ENCODE measurements around the gene SLIT3.

The SLIT3 gene

GRCh38 chr5:168908207-168908606, 392.7 kb downstream of the SLIT3 start:
- Histone ChIP-seq H3K9ac (ENCODE audit: low read length in 2 of 2) (no peak overlapping the region), H3K4me1 (ENCODE audit: control insufficient read depth, insufficient read depth, low read length) (no peaks in the 10 kb centered on the region), H3K9me3 (ENCODE audit: control insufficient read depth in 2 of 2, low read length in 2 of 2) (no peaks in the 10 kb centered on the region), H3K4me3 (ENCODE audit: low read length in 2 of 2) (no peak overlapping the region), H3K27ac (ENCODE audit: low read length) (no peak overlapping the region), H3K27me3 (ENCODE audit: control insufficient read depth in 1 of 2, insufficient read depth in 2 of 2, low read length in 2 of 2) (no peaks in the 10 kb centered on the region), H3K36me3 (ENCODE audit: control insufficient read depth in 2 of 2, insufficient read depth in 2 of 2, low read length in 2 of 2) (no peaks in the 10 kb centered on the region)

- Histone ChIP-seq H3K4me3 (ENCODE audit: low read length in 2 of 2) (no peak overlapping the region), H3K4me1 (ENCODE audit: control insufficient read depth, insufficient read depth, low read length) (no peaks in the 10 kb centered on the region), H3K9ac (ENCODE audit: low read length in 2 of 2) (no peak overlapping the region), H3K27ac (ENCODE audit: low read length) (no peak overlapping the region), H3K36me3 (ENCODE audit: control insufficient read depth in 2 of 2, insufficient read depth in 2 of 2, low read length in 2 of 2) (no peaks in the 10 kb centered on the region), H3K9me3 (ENCODE audit: control insufficient read depth in 2 of 2, low read length in 2 of 2) (no peaks in the 10 kb centered on the region), H3K27me3 (ENCODE audit: control insufficient read depth in 1 of 2, insufficient read depth in 2 of 2, low read length in 2 of 2) (no peaks in the 10 kb centered on the region)
These were observed 397.9 kb downstream of the SLIT3 start for GRCh38 chr5:168903061-168903460.

GRCh38 chr5:168899673-168900072, 401.3 kb downstream of the SLIT3 start:
- H3K27me3 ChIP-seq (ENCODE audit: control insufficient read depth in 1 of 2, insufficient read depth in 2 of 2, low read length in 2 of 2), result no peaks in the 10 kb centered on the region
- H3K36me3 ChIP-seq (ENCODE audit: control insufficient read depth in 2 of 2, insufficient read depth in 2 of 2, low read length in 2 of 2), result no peaks in the 10 kb centered on the region
- H3K9ac ChIP-seq (ENCODE audit: low read length in 2 of 2), result no peak overlapping the region
- H3K9me3 ChIP-seq (ENCODE audit: control insufficient read depth in 2 of 2, low read length in 2 of 2), result no peaks in the 10 kb centered on the region
- no peak overlapping the region for H3K27ac ChIP-seq (ENCODE audit: low read length)
- H3K4me1 ChIP-seq (ENCODE audit: control insufficient read depth, insufficient read depth, low read length), result no peaks in the 10 kb centered on the region
- H3K4me3 ChIP-seq (ENCODE audit: low read length in 2 of 2), result no peak overlapping the region

- H3K9ac ChIP-seq (ENCODE audit: low read length in 2 of 2), result no peak overlapping the region
- no peaks in the 10 kb centered on the region for H3K9me3 ChIP-seq (ENCODE audit: control insufficient read depth in 2 of 2, low read length in 2 of 2)
- H3K27me3 ChIP-seq (ENCODE audit: control insufficient read depth in 1 of 2, insufficient read depth in 2 of 2, low read length in 2 of 2), result no peaks in the 10 kb centered on the region
- no peak overlapping the region for H3K4me3 ChIP-seq (ENCODE audit: low read length in 2 of 2)
- no peaks in the 10 kb centered on the region for H3K36me3 ChIP-seq (ENCODE audit: control insufficient read depth in 2 of 2, insufficient read depth in 2 of 2, low read length in 2 of 2)
- no peaks in the 10 kb centered on the region for H3K4me1 ChIP-seq (ENCODE audit: control insufficient read depth, insufficient read depth, low read length)
- H3K27ac ChIP-seq (ENCODE audit: low read length), result no peak overlapping the region
These were observed 401.7 kb downstream of the SLIT3 start for GRCh38 chr5:168899264-168899663.

GRCh38 chr5:168898247-168898911, 402.6 kb downstream of the SLIT3 start:
- Histone ChIP-seq H3K27ac (ENCODE audit: low read length) (no peak overlapping the region), H3K27me3 (ENCODE audit: control insufficient read depth in 1 of 2, insufficient read depth in 2 of 2, low read length in 2 of 2) (no peaks in the 10 kb centered on the region), H3K4me1 (ENCODE audit: control insufficient read depth, insufficient read depth, low read length) (no peaks in the 10 kb centered on the region), H3K4me3 (ENCODE audit: low read length in 2 of 2) (no peak overlapping the region), H3K9ac (ENCODE audit: low read length in 2 of 2) (no peak overlapping the region), H3K36me3 (ENCODE audit: control insufficient read depth in 2 of 2, insufficient read depth in 2 of 2, low read length in 2 of 2) (no peaks in the 10 kb centered on the region), H3K9me3 (ENCODE audit: control insufficient read depth in 2 of 2, low read length in 2 of 2) (no peaks in the 10 kb centered on the region)

- H3K9me3 ChIP-seq (ENCODE audit: control insufficient read depth in 2 of 2, low read length in 2 of 2), result no peaks in the 10 kb centered on the region
- no peak overlapping the region for H3K27ac ChIP-seq (ENCODE audit: low read length)
- no peak overlapping the region for H3K9ac ChIP-seq (ENCODE audit: low read length in 2 of 2)
- no peak overlapping the region for H3K4me3 ChIP-seq (ENCODE audit: low read length in 2 of 2)
- H3K36me3 ChIP-seq (ENCODE audit: control insufficient read depth in 2 of 2, insufficient read depth in 2 of 2, low read length in 2 of 2), result no peaks in the 10 kb centered on the region
- no peaks in the 10 kb centered on the region for H3K4me1 ChIP-seq (ENCODE audit: control insufficient read depth, insufficient read depth, low read length)
- H3K27me3 ChIP-seq (ENCODE audit: control insufficient read depth in 1 of 2, insufficient read depth in 2 of 2, low read length in 2 of 2), result no peaks in the 10 kb centered on the region
These were observed 403.4 kb downstream of the SLIT3 start for GRCh38 chr5:168897387-168898122.

- Histone ChIP-seq H3K4me3 (ENCODE audit: low read length in 2 of 2) (no peak overlapping the region), H3K9me3 (ENCODE audit: control insufficient read depth in 2 of 2, low read length in 2 of 2) (no peaks in the 10 kb centered on the region), H3K27ac (ENCODE audit: low read length) (no peak overlapping the region)
These were observed 405.5 kb downstream of the SLIT3 start for GRCh38 chr5:168895295-168896071.

GRCh38 chr5:168893283-168893682, 407.7 kb downstream of the SLIT3 start:
- H3K4me1 ChIP-seq (ENCODE audit: control insufficient read depth, insufficient read depth, low read length), result no peaks in the 10 kb centered on the region
- no peak overlapping the region for H3K9ac ChIP-seq (ENCODE audit: low read length in 2 of 2)
- H3K4me3 ChIP-seq (ENCODE audit: low read length in 2 of 2), result no peak overlapping the region
- no peaks in the 10 kb centered on the region for H3K36me3 ChIP-seq (ENCODE audit: control insufficient read depth in 2 of 2, insufficient read depth in 2 of 2, low read length in 2 of 2)
- no peak overlapping the region for H3K27ac ChIP-seq (ENCODE audit: low read length)
- H3K9me3 ChIP-seq (ENCODE audit: control insufficient read depth in 2 of 2, low read length in 2 of 2), result no peaks in the 10 kb centered on the region
- H3K27me3 ChIP-seq (ENCODE audit: control insufficient read depth in 1 of 2, insufficient read depth in 2 of 2, low read length in 2 of 2), result no peaks in the 10 kb centered on the region

More at GRCh38 chr5:168895295-168896071, 405.5 kb downstream of the SLIT3 start:
- Histone ChIP-seq H3K9ac (ENCODE audit: low read length in 2 of 2) (no peak overlapping the region), H3K27me3 (ENCODE audit: control insufficient read depth in 1 of 2, insufficient read depth in 2 of 2, low read length in 2 of 2) (no peaks in the 10 kb centered on the region), H3K4me1 (ENCODE audit: control insufficient read depth, insufficient read depth, low read length) (no peaks in the 10 kb centered on the region), H3K36me3 (ENCODE audit: control insufficient read depth in 2 of 2, insufficient read depth in 2 of 2, low read length in 2 of 2) (no peaks in the 10 kb centered on the region)

- Histone ChIP-seq H3K36me3 (ENCODE audit: control insufficient read depth in 2 of 2, insufficient read depth in 2 of 2, low read length in 2 of 2) (no peaks in the 10 kb centered on the region), H3K27me3 (ENCODE audit: control insufficient read depth in 1 of 2, insufficient read depth in 2 of 2, low read length in 2 of 2) (no peaks in the 10 kb centered on the region), H3K9ac (ENCODE audit: low read length in 2 of 2) (no peak overlapping the region), H3K27ac (ENCODE audit: low read length) (no peak overlapping the region), H3K4me1 (ENCODE audit: control insufficient read depth, insufficient read depth, low read length) (no peaks in the 10 kb centered on the region), H3K9me3 (ENCODE audit: control insufficient read depth in 2 of 2, low read length in 2 of 2) (no peaks in the 10 kb centered on the region), H3K4me3 (ENCODE audit: low read length in 2 of 2) (no peak overlapping the region)
These were observed 408.2 kb downstream of the SLIT3 start for GRCh38 chr5:168892618-168893186.

- H3K9ac ChIP-seq (ENCODE audit: low read length in 2 of 2), result no peak overlapping the region
- no peak overlapping the region for H3K4me3 ChIP-seq (ENCODE audit: low read length in 2 of 2)
- H3K27me3 ChIP-seq (ENCODE audit: control insufficient read depth in 1 of 2, insufficient read depth in 2 of 2, low read length in 2 of 2), result no peaks in the 10 kb centered on the region
- H3K9me3 ChIP-seq (ENCODE audit: control insufficient read depth in 2 of 2, low read length in 2 of 2), result no peaks in the 10 kb centered on the region
- no peaks in the 10 kb centered on the region for H3K4me1 ChIP-seq (ENCODE audit: control insufficient read depth, insufficient read depth, low read length)
- no peaks in the 10 kb centered on the region for H3K36me3 ChIP-seq (ENCODE audit: control insufficient read depth in 2 of 2, insufficient read depth in 2 of 2, low read length in 2 of 2)
- H3K27ac ChIP-seq (ENCODE audit: low read length), result no peak overlapping the region
These were observed 409.8 kb downstream of the SLIT3 start for GRCh38 chr5:168890816-168891812.

All from stomach smooth muscle (tissue), 2 donors.